HFF-Myc (cell line): ENCODE results near the gene NENF.

Source experiments
- DNase-seq: peaks from one replicate; pipeline ENCODE4 v3.0.0-alpha.2; 2011; ENCODE audit warnings: low read depth; ENCODE audit errors: extremely low read depth
- H3K4me3 ChIP-seq: replicated peaks from 2 replicates; pipeline ENCODE4 v1.5.1; 2011; ENCODE audit warnings: low read depth, mild to moderate bottlenecking, control low read depth, low read length
- TF ChIP-seq, protein P1 (sequence below): IDR thresholded peaks from 2 replicates; pipeline ENCODE4 v1.5.1; 2012; ENCODE audit warnings: mild to moderate bottlenecking, low read depth, low read length, control low read depth; ENCODE audit errors: missing control alignments

Gene NENF

DNA sequence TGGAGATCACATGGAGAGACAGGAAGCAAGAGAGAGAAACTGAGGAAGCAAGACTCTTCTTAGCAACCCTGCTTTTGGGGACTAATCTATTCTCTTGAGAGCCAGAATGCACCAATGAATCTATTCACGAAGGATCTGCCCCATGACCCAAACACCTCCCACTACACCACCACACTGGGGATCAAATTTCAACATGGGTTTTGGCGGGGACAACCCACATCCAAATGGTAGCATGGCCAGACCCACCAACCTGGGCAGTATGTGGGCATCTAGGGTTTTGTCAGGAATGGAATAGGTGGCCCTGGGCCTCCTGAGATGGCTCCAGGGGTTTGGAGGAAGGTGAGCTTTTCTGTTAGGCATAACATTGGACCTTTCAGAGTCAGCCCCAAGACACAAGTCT, 33.7 kb downstream of the NENF start:
- TF ChIP-seq, protein P1, sequence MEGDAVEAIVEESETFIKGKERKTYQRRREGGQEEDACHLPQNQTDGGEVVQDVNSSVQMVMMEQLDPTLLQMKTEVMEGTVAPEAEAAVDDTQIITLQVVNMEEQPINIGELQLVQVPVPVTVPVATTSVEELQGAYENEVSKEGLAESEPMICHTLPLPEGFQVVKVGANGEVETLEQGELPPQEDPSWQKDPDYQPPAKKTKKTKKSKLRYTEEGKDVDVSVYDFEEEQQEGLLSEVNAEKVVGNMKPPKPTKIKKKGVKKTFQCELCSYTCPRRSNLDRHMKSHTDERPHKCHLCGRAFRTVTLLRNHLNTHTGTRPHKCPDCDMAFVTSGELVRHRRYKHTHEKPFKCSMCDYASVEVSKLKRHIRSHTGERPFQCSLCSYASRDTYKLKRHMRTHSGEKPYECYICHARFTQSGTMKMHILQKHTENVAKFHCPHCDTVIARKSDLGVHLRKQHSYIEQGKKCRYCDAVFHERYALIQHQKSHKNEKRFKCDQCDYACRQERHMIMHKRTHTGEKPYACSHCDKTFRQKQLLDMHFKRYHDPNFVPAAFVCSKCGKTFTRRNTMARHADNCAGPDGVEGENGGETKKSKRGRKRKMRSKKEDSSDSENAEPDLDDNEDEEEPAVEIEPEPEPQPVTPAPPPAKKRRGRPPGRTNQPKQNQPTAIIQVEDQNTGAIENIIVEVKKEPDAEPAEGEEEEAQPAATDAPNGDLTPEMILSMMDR, result no peak
- no peak for DNase-seq
- no peak overlapping the region for H3K4me3 ChIP-seq

DNA sequence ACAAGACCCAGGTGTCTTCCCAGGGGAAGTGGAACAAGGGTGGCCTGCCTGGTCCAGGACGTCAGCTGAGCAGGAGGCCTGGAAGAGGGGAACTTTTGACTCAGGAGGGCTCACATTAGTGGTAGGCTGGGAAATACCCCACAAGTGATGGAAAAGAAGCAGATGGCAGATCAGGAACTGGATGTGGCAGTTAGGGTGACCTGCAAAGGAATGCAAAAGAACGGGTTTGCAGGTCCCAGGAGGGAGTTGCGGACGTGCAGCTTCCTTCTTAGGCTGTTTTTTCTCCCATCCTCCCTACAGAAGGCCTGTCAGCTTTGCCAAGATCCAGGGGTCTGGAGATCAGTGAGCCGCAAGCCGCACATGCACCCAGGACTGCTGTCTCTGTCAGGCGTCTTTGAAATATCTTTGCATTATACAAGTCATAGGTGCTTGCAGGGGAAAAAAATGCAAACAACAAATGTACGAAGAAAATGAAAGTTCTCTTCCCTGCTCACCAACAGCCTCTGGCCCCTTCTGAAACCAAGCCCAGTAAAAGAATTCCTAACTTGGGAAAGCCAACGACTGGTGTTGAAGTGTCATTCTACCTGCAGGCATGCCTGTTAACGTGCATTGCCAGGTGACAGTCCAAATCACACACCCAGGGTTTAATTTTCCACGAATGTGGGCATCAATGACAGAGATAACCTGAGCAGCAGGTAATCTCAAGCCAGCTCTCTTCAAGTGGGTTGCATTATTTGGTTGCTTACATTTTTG, 34.4 kb downstream of the NENF start:
- no peak for DNase-seq
- TF ChIP-seq, protein P1, result no peak
- H3K4me3 ChIP-seq, result no peak overlapping the region

DNA sequence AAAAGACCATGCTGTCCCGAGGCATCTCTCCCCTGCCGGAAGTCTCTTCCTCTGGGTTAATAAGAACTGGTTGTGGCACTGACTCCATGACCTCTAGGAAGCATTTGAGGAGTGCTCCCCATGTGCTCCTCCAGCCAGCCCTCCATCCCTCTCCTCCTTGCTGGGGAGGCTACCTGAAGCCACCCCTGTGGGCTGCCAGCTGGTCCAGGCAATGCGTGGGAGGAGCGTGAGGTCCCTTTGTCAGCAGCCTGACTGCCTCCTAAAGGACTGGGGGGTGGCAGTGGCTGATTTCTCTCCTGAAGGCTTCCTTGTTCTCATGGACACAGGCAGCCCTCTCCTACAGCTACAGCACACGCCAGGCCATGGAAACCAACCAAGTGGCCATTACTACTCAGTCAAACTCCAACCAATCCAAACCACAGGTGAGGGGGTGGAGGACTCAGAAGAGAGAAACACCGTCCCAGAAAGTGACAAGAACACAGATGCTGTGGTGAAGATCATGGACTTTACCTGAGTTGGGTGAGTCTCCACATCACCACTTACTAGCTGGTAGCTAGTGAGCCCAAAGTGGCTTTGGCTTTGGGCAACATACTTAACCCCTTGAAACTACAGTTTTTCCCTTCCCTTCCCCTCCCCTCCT, 35.2 kb downstream of the NENF start:
- H3K4me3 ChIP-seq, result no peak overlapping the region
- TF ChIP-seq, protein P1, result no peak
- no peak for DNase-seq

DNA sequence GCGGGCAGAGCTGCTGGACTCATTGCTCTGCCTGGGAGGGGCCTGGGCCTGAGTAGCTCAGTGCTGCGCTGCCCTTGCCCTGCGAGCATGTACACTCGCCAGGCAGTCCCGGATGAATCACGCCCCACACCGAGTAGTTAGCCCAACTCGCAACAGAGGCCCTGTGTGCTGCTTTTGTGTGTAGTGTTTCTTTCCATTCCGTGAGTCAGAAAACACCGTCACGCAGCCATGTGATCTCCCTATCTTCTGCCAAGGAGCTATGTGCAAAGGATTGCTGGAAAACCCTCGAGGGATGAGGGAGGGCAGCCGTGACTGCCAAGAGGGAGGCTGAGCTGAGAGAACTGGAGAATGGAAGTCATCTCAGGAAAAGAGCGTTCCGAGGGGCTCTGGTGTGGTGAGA, 37.3 kb downstream of the NENF start:
- TF ChIP-seq, protein P1, result no peak
- DNase-seq, result peak; percentile 62
- H3K4me3 ChIP-seq, result no peak overlapping the region

DNA sequence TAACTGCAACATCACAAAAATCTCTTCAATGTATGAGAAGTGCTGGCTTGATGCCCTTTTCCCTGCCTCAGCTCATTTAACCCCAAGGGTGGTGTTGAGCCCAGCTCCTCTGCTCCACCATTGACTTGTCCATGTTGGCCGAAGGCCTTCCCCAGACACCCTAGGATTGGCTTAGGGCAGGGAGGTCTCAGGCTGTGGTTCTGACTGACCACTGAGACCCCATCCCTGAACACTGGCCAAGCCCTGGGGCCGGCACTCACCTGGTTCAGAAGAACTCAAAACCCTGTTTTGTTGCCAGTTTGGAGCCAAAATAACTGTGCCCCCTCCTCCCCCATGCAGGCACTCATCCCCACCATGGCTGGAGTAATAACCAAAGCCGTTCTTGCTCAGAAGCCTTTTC, 38.6 kb downstream of the NENF start:
- DNase-seq, result no peak
- TF ChIP-seq, protein P1, result no peak
- no peak overlapping the region for H3K4me3 ChIP-seq

DNA sequence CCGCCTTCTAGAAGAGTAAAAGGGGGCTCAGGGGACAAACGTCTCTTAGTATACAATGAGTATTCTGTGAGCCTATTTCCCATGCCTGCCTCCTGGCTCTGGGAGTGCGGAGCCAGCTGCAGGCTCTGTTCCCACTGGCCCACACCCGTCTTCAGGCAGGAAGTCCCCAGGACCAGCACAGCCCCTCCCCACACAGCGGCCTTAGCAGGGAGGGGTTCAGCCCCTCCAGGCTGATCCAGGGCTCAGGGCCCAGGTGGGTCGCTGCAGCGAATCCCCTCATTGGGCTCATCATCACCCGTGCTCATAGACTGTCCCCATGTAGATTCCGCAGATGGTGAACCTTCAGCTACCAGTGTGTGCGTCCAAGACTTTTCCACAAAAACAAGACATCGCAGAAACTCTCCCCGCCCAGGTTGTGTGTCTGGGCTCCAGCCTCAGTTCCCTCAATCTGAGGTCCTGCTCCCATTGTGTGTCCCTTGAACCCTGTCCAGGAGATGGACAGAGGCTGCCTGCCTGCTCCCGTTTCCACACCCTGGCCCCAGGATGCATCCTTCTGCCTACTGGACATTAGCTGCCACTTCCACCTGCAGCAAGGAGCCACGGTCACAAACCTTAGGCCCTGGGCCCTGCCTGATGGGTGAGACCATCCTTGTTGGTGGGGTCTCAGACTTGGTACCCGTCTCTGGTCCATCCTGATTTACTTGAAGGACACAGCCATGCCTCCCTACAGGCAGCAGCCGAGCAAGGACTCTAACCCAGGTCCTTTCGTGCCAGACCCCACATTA, 39.4 kb downstream of the NENF start:
- DNase-seq, result no peak
- no peak overlapping the region for H3K4me3 ChIP-seq

More for the DNA sequence above, 39.4 kb downstream of the NENF start:
- TF ChIP-seq, protein P1, result no peak
